HG02571 (cell line): ENCODE data around the gene SMG5.
"Not testable (repeated sequence)": the region's sequence is repeated elsewhere in the genome, so short reads cannot be mapped to it uniquely, and the experiment has no call there.

Source experiments
- ATAC-seq: cut with Tn5 transposase; IDR thresholded peaks from one replicate; pipeline ENCODE4 v1.9.1; 2021; ENCODE audit warnings: mild to moderate bottlenecking, moderate library complexity; ENCODE audit not compliant: unreplicated experiment

The SMG5 gene

GRCh38 chr1:156216361-156217086 is 66.1 kb downstream of the SMG5 start:
- ATAC-seq = not testable (repeated sequence)

GRCh38 chr1:156214024-156214748 is 68.4 kb downstream of the SMG5 start:
- ATAC-seq = no peak

GRCh38 chr1:156213644-156213966 is 69.0 kb downstream of the SMG5 start:
- no peak for ATAC-seq

GRCh38 chr1:156212833-156213643 is 69.6 kb downstream of the SMG5 start, which contains the start of gene PMF1:
PMF1 (plus strand) TSS chr1:156213007; CDS start chr1:156213016, 9 bp downstream.
- peak; percentile 90 for ATAC-seq

- ATAC-seq = no peak
Observed at GRCh38 chr1:156212130-156212529, 70.5 kb downstream of the SMG5 start.

GRCh38 chr1:156211243-156211642 is 71.4 kb downstream of the SMG5 start:
- no peak for ATAC-seq

- ATAC-seq = no peak
Observed at GRCh38 chr1:156204686-156205085, 77.9 kb downstream of the SMG5 start.

GRCh38 chr1:156203331-156203730 is 79.3 kb downstream of the SMG5 start:
- ATAC-seq = no peak

GRCh38 chr1:156200044-156200443 is 82.6 kb downstream of the SMG5 start:
- ATAC-seq = no peak
